Ishikawa (cell line): ENCODE data around the gene APBA1.

Experiments
- CEBPB ChIP-seq: IDR thresholded peaks from 2 replicates; pipeline ENCODE4 v1.6.1; 2012
- CREB1 ChIP-seq: IDR thresholded peaks from 2 replicates; pipeline ENCODE4 v1.6.1; 2012; ENCODE audit warnings: low read depth
- EGR1 ChIP-seq: IDR thresholded peaks from 2 replicates; pipeline ENCODE4 v1.6.1; 2012
- EP300 ChIP-seq: IDR thresholded peaks from 2 replicates; pipeline ENCODE4 v1.6.1; 2012; ENCODE audit warnings: borderline replicate concordance
- FOXM1 ChIP-seq: IDR thresholded peaks from 2 replicates; pipeline ENCODE4 v1.6.1; 2012; ENCODE audit warnings: low read depth, borderline replicate concordance
- MAX ChIP-seq: IDR thresholded peaks from 2 replicates; pipeline ENCODE4 v1.6.1; 2012
- NFIC ChIP-seq: IDR thresholded peaks from 2 replicates; pipeline ENCODE4 v1.6.1; 2012
- RAD21 ChIP-seq: IDR thresholded peaks from 2 replicates; pipeline ENCODE4 v1.6.1; 2012; ENCODE audit warnings: low read depth
- REST ChIP-seq: IDR thresholded peaks from 2 replicates; pipeline ENCODE4 v1.6.1; 2012; ENCODE audit warnings: low read depth, mild to moderate bottlenecking
- TAF1 ChIP-seq: IDR thresholded peaks from 2 replicates; pipeline ENCODE4 v1.6.1; 2012; ENCODE audit warnings: low read depth, mild to moderate bottlenecking
- TCF12 ChIP-seq: IDR thresholded peaks from 2 replicates; pipeline ENCODE4 v1.6.1; 2012; ENCODE audit warnings: low read depth
- TEAD4 ChIP-seq: IDR thresholded peaks from 2 replicates; pipeline ENCODE4 v1.6.1; 2012
- USF1 ChIP-seq: IDR thresholded peaks from 2 replicates; pipeline ENCODE4 v1.6.1; 2012
- YY1 ChIP-seq: IDR thresholded peaks from 2 replicates; pipeline ENCODE4 v1.6.1; 2012; ENCODE audit warnings: low read depth
- ZBTB7A ChIP-seq: IDR thresholded peaks from 2 replicates; pipeline ENCODE4 v1.6.1; 2012; ENCODE audit warnings: low read depth

Gene APBA1

GRCh38 chr9:69433392-69433791 is 238.8 kb downstream of the APBA1 start:
- TF ChIP-seq MAX (no peak), TCF12 (no peak), REST (no peak), CREB1 (no peak), TAF1 (no peak), EGR1 (no peak), TEAD4 (no peak)

GRCh38 chr9:69432623-69433022 is 239.5 kb downstream of the APBA1 start:
- TF ChIP-seq TEAD4 (no peak), TCF12 (no peak), YY1 (no peak), EP300 (no peak), TAF1 (no peak)

- TF ChIP-seq NFIC (no peak), FOXM1 (no peak), TCF12 (no peak), EGR1 (no peak), YY1 (no peak), RAD21 (no peak)
Observed at GRCh38 chr9:69431777-69432176, 240.4 kb downstream of the APBA1 start.

- TF ChIP-seq FOXM1 (no peak), MAX (no peak), NFIC (no peak), TEAD4 (no peak), ZBTB7A (no peak), EGR1 (no peak)
Observed at GRCh38 chr9:69431203-69431602, 241.0 kb downstream of the APBA1 start.

GRCh38 chr9:69430206-69430605 is 242.0 kb downstream of the APBA1 start:
- TF ChIP-seq ZBTB7A = no peak
- no peak for TF ChIP-seq USF1
- TF ChIP-seq MAX = no peak
- TF ChIP-seq NFIC = no peak

- TF ChIP-seq CEBPB (no peak), EP300 (no peak), TEAD4 (no peak), MAX (no peak)
Observed at GRCh38 chr9:69429281-69429680, 242.9 kb downstream of the APBA1 start.

GRCh38 chr9:69428017-69428785 is 244.0 kb downstream of the APBA1 start:
- TF ChIP-seq TAF1 = no peak
- no peak for TF ChIP-seq CREB1
- no peak for TF ChIP-seq ZBTB7A
- TF ChIP-seq USF1 = no peak
- no peak for TF ChIP-seq CEBPB
- no peak for TF ChIP-seq EP300
- TF ChIP-seq YY1 = no peak
- no peak for TF ChIP-seq TCF12
- no peak for TF ChIP-seq REST
- TF ChIP-seq RAD21 = no peak
- TF ChIP-seq NFIC = no peak
- no peak for TF ChIP-seq MAX
